Activated CD8-positive, alpha-beta memory T cell treated with anti-CD3 and anti-CD28 coated beads, Interleukin-2, amount 50 U/mL, for 48 hours (primary cell): Measurements from ENCODE around the gene ITIH4.

Experiments used
- DNase-seq: peaks from one replicate; pipeline ENCODE4 v3.0.0-alpha.2; 2020

ITIH4 gene

DNA sequence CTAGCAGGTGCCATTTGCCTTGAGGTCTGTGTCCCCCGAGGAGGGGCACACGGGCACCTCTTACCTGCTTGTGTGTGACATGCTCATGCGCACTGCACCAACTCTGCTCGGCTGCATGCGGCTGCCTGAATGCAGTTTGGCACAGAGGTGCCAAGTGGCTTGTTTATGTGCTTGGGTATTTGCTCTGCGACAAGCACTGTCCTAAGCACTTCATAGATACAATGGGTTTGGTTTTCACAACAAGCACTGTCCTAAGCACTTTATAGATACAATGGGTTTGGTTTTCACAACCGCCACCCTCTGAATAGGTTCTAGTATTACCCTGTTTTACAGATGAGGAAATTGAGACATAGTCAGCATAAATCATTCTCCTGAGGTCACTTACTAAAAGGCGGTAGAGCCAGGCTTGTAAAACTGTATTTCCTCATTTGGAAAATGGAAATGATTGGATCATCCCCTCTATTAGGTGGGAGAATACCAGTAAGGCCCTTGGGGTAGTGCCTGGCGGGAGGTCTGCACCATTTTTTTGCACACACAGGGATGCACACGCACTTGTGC lies 487 bp downstream of the ITIH4 start:
- DNase-seq, result no peak

DNA sequence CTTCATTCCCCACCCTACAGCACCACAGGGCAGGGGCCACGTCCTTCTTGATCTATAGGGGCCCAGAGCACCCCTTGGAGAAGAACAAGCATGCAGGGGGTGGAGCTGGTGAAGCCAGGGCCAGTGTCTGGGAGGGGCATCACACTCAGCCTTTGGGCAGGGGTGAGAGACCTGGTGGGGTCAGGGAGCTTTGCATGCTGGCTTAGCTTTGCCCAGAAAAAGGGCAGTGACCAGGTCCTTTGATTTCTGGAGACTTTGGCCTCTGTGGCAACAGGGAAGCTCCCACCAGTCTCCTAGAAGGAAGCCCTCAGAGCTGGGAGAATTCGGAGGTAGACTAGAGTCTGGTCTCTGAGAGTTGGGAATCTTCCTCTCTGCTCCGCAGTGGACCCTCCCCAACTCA lies 990 bp downstream of the ITIH4 start:
- no peak for DNase-seq

DNA sequence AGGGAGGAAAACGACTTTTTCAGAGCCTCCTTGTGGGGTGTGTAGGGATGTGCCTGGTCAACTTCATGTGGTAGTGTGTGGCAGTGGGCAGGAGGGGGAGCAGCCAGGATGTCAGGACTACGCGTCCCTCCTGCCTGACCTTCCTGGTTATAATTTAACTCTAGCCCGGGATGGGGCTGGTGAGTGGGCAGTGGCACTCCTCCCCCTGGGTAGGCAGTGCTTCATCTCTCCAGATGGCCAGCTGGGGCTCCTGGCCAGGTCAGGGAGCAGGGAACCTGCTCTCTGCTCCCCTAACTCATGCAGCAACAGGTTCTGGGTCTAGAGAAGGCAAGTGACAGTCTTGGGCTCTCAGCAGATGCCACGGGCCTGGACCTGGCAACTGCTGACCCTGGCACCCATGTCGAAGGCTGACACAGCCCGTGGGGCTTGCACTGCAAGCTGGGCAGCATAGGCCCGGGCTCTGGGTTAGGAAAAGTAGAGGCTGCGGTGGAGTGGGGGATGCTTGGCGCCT lies 2.6 kb downstream of the ITIH4 start:
- DNase-seq, result no peak

DNA sequence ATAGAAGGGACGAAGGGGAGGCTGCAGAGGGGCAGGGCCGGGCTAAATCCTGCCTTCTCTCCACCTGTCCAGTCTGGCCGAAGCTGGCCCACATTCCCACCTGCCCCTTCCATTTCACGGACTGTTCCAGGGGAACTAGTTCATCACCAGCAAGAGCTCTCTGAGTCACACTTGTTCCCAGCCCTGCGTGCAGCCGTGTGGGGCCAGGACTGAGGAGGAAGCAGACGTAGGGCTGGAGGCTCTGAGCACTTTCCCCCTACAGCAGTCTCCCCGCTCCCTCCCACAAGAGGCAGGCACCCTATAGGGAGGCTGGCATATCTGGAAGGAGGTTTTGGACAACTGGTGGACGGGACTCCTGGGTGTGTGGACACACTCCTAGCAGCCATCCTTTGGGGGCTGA lies 3.0 kb downstream of the ITIH4 start:
- no peak for DNase-seq

DNA sequence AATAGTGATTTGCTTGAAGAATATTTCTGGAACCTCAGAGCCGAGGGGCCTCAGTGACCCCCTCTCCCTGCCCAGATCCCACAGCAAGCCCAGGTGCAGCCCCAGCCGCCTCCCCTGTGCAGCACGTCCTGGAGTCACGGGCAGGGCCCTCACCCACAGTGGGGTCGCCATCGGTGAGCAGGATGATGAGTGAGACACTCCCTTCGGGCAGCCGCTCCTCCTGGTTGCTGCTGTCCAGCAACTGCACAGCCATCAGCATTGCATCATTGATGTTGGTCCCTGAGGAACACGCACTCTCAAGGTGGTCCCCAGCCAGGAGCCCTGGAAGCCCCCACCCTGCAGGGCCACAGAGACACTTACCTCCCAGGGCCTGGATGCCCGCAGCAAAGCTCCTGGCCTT lies 6.4 kb downstream of the ITIH4 start:
- no peak for DNase-seq

DNA sequence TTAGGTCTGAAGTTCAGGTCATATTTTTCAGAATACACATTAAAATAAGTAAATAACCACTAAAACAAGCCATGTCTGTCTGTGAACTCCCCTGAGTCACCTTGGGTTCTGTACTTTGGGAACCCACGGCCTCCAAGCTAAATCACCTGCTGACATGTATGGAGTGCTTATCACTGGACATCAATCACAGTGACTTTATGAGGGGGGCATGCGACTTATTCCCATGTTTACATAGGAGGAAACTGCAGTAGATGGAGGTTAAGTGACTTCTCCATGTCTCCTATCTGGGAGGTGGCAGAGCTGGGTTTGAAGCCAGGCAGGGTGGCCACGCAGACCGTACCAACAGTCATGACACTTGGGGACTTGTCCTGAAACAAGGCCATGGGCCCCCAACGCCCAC lies 8.1 kb downstream of the ITIH4 start:
- no peak for DNase-seq

DNA sequence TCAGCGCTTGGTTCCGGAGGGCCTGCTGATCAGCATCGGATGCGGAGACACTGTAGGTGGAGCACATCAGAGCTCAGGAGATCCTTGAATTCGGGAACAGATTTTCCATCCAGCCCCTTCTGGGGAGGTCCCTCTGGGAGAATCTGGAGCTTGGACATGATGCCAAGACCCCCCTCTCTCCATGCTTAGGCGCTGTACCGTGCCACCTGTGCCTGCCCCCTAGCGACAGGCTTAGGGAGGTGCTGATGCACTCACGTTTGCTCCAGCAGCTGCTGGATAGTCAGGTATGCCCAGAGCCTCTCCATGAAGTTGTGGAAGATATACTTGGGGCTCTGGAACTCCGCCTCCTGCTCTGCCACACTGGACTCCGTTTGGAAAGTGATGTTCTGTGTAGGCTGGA lies 9.7 kb downstream of the ITIH4 start:
- peak; percentile 60 for DNase-seq

DNA sequence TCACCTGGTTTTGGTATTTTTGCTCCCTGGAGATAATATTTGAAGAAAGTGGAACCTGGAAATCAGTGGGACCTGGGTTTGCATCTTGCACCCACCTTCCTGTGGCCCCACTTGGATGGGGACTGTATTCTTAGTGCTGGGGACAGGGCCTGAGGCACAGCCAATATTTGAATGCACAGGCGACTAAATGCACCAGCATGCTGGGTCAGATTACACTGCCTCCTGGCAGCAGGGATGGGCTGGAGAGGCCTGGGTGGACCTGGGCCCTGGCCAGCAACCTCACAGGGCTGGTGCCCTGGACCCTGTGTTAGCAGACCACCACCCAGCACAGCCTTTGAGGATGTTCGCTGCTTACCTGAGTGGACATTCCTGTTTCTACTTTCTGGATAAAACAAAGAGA lies 10.5 kb downstream of the ITIH4 start:
- DNase-seq, result no peak

DNA sequence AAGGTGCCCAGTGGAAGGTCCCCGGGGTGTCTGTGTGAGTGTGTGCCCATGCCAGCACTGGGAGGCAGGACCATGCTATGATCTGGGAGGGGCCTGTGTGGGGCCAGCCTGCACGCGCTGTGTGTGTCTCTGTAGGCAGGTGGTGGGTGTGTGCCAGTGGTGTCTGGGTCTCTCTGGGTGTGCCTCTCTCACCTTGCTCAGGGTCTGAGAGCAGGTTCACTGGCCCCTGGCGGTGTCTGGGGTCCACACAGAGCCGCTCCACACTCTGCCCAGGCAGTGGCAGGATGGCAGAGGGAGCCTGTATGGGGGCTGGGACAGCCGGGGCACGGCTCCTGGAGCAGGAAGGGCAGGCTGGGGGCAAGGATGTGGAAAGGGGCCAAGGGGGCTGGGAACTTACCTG lies 12.6 kb downstream of the ITIH4 start:
- DNase-seq, result no peak

DNA sequence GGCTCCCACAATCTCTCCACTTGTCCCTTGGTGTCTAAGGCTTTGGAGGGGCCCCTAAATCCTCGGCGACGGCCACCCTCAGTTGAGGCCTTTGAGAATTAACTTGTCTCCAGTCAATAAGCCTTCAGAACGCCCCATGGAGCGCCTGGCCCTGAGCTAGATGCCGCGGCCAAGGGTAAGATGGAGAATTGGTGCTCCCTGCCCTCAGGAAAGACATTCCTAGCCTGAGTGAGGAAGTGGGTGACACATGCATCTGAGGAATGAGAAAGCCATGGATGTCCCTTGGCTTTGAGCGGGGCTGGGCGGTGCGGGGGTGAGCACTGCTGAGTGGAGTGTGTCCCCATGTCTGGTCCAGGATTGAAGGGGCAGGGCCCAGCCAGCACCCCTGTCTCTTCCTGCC lies 13.3 kb downstream of the ITIH4 start:
- no peak for DNase-seq

DNA sequence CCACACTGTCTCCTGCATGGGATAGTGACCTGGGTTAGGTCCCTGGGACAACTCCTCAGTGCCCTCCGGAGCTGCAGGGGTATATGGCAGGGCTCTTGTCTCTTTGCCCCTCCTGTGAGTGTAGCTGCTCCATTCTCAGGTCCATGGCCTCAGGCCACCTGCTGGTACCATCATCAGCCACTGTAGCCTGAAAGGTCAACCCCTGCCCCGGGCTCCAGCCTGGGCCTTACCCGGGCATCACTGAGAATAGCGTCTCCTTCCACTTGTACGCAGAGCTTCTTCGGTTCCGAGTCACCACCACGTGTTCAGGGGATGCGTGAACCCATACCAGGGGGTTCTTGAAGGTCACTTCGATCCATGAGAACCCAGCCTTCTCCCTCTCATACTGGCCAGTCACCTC lies 13.8 kb downstream of the ITIH4 start:
- DNase-seq, result no peak

DNA sequence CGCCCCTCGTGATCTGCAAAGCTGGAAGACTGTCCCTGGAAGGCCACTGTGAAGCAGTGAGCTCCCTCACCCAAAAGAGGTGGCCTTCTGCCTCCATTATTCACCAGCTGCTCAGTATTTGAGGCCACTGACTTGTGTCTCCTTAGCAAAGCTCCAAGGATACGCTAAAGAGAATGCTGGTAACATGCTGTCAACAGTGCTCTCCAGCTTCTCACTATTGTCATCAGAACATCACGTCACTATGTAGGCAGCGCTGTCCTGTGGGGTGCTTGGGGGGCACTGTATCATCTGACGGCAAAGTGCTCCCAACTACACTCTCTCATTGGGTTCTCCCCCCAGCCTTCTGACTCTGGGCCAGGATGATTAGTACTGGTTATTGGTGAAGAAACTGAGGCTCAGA lies 14.3 kb downstream of the ITIH4 start:
- no peak for DNase-seq

DNA sequence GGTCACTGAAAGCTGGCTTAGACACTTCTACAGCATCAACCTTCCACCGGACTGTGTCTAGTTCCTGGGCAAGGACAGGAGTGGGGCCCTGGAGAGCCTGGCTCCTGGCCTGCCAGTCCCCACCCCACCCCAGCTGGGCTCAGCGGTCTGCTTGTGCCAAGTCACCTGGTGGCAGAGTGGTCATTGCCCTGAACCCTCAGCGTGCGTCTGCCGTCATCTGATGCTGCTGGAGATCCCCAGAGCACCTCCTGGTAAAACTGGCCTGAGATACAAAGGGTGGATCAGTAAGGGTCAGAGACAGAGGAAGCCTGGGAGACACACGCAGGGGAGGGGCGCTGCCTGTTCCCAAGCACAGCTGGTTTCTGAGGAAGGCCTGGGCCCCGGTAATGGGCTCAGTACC lies 16.7 kb downstream of the ITIH4 start:
- no peak for DNase-seq

DNA sequence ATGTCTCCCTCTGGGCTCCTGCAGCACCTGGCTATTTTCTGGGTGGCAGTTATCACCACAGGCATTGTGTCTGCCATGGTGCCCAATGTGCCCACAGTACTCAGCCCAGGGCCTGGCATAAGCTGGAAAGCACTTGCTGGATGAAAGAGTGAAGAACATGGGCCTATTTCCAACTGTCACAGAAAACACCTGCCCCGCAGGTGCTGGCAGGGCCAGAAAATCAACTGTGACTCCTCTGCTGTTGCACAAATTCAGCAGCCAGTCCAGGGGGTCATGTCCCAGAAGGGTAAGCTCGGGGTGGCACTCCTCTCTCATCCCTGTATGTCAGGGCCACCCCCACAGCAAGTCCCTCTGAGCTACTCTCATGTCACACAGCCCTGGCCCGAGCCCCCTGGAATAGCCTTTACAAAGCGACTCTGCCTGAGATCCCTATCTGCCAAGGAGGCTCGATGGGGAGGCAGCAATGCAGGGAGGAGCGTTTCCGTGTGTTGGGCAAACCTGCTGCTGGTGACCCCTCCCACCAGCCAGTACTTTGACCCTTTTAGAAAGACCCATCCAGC lies 18.9 kb downstream of the ITIH4 start:
- DNase-seq, result no peak

DNA sequence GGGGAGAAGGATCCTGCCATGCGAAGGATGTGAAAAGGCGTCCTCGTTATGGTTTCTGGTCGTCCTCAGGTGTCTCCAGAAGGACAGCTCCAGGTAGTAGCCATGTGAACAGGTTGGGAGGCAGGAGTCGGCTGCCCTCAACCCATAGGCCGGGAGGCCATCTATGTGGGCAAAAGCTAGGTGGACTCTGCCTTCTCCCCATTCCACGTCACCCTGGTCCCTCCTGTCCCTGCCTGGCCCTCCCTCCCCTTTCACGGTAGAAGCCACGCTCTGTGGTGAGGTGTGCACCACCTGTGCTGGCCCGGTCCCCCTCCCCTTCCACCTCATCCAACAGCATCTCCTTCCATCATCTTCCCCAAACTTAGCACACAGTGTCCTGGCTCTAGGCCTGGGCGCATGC lies 19.5 kb downstream of the ITIH4 start:
- DNase-seq, result no peak

DNA sequence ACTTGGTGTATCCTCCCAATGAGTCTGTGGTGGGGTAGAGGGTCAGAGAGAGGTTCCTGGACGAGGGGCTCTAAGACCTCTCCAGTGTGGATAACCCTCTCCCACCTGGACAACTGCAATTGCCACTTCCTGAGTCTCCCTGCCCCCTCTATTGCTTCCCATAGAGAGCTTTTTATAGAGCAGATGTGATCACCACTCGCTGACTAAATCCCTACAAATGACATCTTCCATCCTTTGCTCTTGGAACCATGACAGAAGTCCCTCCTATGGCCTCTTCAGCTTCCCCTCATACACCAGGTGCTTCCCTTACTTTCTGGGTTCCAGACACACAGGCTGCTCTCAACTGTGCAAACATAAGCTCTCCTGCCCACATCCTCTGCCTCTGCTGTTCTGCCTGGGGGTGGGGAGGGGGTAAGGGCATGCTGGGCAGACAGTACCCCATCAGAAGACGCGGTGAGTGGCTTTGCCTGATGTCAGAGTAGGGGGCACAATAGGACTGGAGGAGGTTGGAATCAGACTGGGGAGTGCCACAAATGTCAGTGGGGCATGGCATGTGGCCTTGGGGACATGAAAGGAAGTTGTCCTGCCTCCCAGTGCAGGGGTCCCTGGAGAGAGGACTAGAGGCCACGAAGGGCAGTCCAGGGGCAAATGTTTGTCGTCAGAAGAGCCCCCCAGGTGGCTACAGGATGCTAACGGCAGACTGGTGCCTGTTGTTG lies 20.7 kb downstream of the ITIH4 start:
- no peak for DNase-seq

DNA sequence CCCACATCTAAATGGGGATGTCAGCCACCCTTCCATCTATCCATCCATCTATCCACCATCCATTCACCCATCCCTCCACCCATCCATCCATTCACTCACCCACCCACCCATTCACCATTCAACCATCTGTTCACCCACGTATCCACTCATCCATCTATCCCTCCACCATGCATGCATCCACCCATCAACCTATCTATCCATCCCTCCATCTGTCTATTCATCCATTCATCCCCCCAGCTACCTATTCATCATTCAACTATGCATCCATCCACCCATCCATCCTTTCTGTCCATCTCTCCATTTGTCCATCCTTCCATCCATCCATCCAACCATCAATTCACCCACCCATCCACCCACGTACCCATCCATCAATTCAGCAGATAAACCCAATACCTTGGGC lies 21.3 kb downstream of the ITIH4 start:
- DNase-seq, result no peak

DNA sequence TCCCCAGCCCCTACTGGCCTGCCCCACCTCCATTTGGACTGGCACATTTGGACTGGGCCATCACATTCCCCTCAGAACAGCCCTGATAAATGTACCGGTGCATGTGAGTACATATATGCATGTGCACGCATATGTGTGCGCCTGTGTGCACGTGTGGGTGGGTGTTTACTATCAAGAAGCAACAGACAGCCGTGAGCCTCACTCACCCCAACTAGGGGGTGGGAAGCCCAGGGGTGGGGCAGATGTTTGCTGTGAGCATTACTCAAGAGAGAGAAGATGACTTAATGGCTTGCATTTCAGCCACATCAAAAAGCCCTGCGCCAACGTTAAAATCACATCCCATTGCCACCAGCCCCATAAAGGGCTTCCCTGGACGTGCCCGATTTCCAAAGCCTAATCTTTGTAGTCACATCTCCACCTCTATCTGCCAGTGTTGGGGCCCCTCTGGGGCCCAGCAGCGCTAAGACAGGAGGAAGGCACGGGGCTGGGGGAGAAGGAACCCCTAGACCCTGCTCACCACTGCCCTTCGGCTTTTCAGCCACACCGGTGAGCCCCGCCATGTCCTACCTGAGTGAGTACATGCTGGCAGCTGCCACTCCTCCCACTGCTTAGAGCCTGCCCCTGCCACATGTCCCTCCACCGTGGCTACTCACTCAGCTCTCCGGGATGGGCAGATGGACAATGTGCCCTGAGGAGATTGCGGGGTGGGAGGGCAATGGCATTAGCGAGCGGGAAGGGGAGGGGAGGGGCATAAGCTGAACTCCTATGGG lies 25.0 kb downstream of the ITIH4 start:
- DNase-seq, result no peak

DNA sequence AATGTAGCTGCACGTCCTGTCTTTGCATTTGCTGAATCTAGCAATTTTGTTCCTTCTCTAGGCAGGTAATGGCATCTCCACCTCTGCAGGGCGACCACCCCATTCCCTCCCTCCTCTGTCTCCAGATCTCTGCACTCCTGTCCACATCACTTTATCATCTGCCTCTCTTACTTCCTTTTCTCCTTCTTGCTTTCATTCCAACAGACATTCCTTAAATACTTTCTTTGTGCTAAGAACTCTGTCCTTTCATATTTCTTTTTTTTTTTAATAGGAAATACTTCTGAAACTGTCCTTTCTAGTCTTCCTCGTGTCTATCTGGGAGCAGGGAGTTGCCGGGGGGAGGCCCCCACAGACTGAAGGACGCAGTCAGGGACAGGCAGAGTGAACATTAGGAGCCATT lies 28.6 kb downstream of the ITIH4 start:
- DNase-seq, result no peak

DNA sequence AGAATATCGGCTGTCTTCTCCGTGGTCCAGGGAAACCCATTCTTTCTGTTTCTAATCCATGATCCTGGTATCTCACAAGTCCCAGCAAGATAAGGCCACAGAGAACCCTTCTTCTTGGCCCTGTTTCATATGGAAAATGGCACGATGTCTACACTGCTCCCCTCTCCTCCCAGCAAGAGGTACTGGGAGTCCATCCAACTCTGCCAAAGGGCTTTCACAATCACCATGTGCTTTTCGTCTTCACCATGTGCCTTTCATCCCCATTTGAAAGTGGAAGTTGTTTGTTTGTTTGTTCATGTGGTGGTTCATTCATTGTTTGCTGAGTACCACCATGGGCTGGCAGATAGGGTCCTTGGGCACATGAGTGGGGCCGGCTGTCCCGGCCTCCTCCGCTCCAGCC lies 30.4 kb downstream of the ITIH4 start:
- DNase-seq, result no peak

DNA sequence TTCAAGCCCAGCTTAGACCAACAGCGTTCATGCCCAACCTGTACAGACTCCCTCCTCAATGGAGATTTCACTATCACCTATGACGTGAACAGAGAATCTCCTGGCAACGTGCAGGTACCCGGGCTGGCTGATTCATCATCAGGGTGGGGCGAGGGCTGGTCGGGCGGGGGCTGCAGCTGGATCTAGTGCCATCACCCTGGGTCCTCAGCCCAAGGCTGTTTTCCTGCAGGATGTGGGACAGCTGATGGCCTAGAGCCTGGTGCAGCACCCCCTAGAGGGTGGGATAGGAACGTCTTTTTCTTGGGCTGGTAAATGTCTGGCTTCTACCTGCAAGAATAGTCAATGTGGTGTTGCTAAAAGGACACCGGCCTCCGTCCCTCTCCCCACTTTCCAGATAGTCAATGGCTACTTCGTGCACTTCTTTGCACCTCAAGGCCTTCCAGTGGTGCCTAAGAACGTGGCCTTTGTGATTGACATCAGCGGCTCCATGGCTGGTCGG lies 31.4 kb downstream of the ITIH4 start:
- peak; percentile 57 for DNase-seq

DNA sequence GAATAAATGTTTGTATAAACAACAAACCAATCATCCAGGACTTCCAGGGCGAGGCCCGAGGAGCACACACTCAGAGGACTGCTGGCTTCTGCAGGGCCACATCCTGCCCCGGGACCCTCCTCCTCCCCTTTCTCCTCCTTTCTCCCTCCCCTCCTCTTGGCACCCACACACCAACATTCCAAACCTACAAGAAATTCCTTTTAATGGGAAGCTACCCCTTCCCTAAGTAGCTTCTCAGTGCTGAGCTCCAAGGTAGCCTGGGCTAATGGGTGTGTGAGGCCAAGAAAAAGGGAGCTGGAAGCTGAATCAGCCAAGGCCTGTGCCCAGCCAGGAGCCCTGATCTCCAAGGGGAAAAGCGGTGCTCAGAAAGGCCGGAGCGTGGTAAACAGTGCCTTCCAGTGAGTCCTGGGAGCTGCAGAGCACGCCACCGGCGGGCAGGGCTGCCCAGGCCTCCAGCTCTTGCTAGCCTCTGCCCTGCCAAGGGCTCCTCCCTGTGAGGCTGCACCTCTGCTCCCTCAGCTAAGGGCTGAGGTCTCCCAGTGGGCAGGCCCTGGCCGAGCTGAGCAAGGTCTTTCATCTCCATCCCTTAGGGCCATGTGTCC lies 32.0 kb downstream of the ITIH4 start:
- DNase-seq, result no peak

DNA sequence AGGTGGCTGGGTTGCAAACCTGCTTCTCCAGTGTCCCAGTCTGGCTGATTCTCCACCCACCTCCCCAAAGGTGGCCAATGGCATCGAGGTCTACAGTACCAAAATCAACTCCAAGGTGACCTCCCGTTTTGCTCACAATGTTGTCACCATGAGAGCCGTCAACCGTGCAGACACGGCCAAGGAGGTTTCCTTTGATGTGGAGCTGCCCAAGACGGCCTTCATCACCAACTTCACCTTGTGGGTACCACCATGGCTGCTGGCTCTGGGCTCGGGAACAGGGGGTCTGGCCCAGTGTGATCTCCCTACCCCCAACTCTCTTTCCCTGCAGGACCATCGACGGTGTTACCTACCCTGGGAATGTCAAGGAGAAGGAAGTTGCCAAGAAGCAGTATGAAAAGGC lies 34.1 kb downstream of the ITIH4 start:
- no peak for DNase-seq
